Neural progenitor cell (in vitro differentiated cells): ENCODE measurements around the gene CRY2.

Experiments
- EZH2 ChIP-seq: fragments of 200-600 bp; sonication (generic); IDR thresholded peaks from 2 replicates; pipeline ENCODE4 v1.6.1; 2017; ENCODE audit warnings: antibody characterized with exemption, mild to moderate bottlenecking, moderate library complexity
- EZH2phosphoT487 ChIP-seq: fragments of 200-600 bp; sonication (generic); IDR thresholded peaks from 2 replicates; pipeline ENCODE4 v1.6.1; 2017; ENCODE audit warnings: antibody characterized with exemption
- TF ChIP-seq, protein P1 (sequence below): fragments of 200-600 bp; sonication (generic); IDR thresholded peaks from 2 replicates; pipeline ENCODE4 v1.5.1; 2017; ENCODE audit warnings: antibody characterized with exemption, mild to moderate bottlenecking

DNA sequence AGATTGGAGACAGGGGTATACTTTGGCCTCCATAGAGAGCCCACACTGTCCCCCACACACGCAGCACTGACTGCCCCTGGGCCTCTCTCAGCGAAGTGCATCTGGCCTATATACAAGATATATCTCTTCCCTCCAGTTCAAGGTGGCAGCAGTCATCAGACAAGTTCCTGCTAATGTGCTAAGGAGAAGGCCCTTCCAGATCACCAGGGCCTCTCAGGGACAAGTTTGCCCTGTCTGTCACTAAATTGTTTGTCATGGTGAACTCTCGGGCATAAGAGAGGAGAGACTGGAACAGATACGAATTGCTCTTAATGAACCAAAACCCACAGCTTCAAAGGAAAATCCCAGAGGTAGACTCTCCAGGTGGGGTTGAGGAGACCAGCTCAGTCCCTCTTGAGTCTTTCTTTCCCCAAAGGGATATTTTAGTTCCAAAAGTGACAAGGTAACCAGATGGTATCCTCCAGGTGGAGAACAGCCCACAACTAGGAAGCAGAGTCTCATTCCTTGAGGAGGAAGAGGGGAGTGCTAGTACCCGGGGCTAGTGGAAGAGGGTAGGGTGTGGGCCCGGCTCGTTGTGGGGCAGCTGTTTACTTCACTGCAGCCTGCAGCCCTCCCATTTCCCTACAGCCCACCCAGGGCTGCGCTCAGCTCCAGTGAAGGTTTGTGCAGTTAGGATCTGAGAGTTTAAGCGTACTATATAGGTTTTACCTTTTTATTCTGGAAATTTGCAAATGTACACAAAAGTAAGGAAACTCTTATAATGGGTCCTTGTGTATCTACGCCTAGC, 44.6 kb upstream of the CRY2 start:
- TF ChIP-seq, protein P1, sequence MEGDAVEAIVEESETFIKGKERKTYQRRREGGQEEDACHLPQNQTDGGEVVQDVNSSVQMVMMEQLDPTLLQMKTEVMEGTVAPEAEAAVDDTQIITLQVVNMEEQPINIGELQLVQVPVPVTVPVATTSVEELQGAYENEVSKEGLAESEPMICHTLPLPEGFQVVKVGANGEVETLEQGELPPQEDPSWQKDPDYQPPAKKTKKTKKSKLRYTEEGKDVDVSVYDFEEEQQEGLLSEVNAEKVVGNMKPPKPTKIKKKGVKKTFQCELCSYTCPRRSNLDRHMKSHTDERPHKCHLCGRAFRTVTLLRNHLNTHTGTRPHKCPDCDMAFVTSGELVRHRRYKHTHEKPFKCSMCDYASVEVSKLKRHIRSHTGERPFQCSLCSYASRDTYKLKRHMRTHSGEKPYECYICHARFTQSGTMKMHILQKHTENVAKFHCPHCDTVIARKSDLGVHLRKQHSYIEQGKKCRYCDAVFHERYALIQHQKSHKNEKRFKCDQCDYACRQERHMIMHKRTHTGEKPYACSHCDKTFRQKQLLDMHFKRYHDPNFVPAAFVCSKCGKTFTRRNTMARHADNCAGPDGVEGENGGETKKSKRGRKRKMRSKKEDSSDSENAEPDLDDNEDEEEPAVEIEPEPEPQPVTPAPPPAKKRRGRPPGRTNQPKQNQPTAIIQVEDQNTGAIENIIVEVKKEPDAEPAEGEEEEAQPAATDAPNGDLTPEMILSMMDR: no peak
- no peak for TF ChIP-seq EZH2
- TF ChIP-seq EZH2phosphoT487: no peak
